Measurements from ENCODE around the gene GTPBP8. TPM values are rescaled to one million over a fixed set of nuclear protein-coding genes. Genes with fewer than 3 reads are reported as not detected.

GTPBP8 gene
- total RNA-seq, 2 donors from 2014 or later = 12.4 to 18.7 TPM

- TF ChIP-seq POLR2A (IDR thresholded peaks at IDR 0.05) = no peak
- TF ChIP-seq CTCF (IDR thresholded peaks at IDR 0.05) = peak; percentile 88 to 98 (median 96)
- peak; percentile 85 for TF ChIP-seq POLR2AphosphoS5 (IDR thresholded peaks at IDR 0.05)
- peak; percentile 87 for DNase-seq (ENCODE audit: low spot score)
- intact Hi-C loops (cut with DNase I) = loop anchor here (5.0 to 10.0 kb wide), 3 partner anchors 36 to 523 kb away; partner anchors contain the start of gene SPICE1
- Histone ChIP-seq H3K4me1 (replicated peaks) (no peaks in the 10 kb centered on the region), H3K27me3 (replicated peaks; ENCODE audit: insufficient read depth) (no peaks in the 10 kb centered on the region), H3K36me3 (no peaks in the 10 kb centered on the region), H3K27ac (peak overlapping the region; percentile 48 to 62), H3K4me3 (no peak overlapping the region), H3K9me3 (no peaks in the 10 kb centered on the region)
- WGBS = 2% methylated on average over 12 of the region's 12 CpGs
Observed at GRCh38 chr3:113051302-113051711, 60.5 kb downstream of the GTPBP8 start.

Other genes starting within 250 kb of the GTPBP8 start
- gene CD200R1L, start 144.1 kb upstream of the GTPBP8 start, total RNA-seq = not detected
- 1 to 10 TPM in 1 of 2 donors, under 1 TPM in 1; 0.23 to 2.2 TPM for gene CD200R1, start 15.9 kb upstream of the GTPBP8 start, total RNA-seq
- 10 to 100 TPM; 41.4 to 42.3 TPM for gene BOC, start 220.6 kb downstream of the GTPBP8 start, total RNA-seq

Data from prostate gland (tissue), 2 donors.